GM23338 (cell line): Measurements from ENCODE around the gene SLC18B1. TPM values are rescaled to one million over a fixed set of nuclear protein-coding genes. Genes with fewer than 3 reads are reported as not detected.
"Not testable (repeated sequence)": the region's sequence is repeated elsewhere in the genome, so short reads cannot be mapped to it uniquely, and the experiment has no call there.

ENCODE experiments used
- ATAC-seq: fragments of 200-7000 bp; cut with Tn5 transposase; 3 replicates; pipeline ENCODE4 v1.9.1; 2020
- DNase-seq: peaks from one replicate; pipeline ENCODE4 v3.0.0-alpha.2; 2015; ENCODE audit warnings: low spot score
- H2AFZ ChIP-seq: fragments of 200-600 bp; sonication (generic); 2 replicates; pipeline ENCODE4 v1.8.0; 2016; ENCODE audit warnings: antibody characterized with exemption, mild to moderate bottlenecking, moderate library complexity
- H3F3A ChIP-seq: fragments of 200-600 bp; sonication (generic); replicated peaks from 2 replicates; pipeline ENCODE4 v1.8.0; 2017; ENCODE audit warnings: antibody characterized with exemption, mixed run types, low read depth
- H3K27ac ChIP-seq: fragments of 200-600 bp; sonication (generic); 2 replicates; pipeline ENCODE4 v1.6.1; 2016; ENCODE audit warnings: low read depth
- H3K27me3 ChIP-seq: fragments of 200-600 bp; sonication (generic); 2 replicates; pipeline ENCODE4 v1.8.0; 2016; ENCODE audit warnings: mild to moderate bottlenecking, mixed run types, moderate library complexity; ENCODE audit not compliant: insufficient read depth
- H3K36me3 ChIP-seq: fragments of 200-600 bp; sonication (generic); 2 replicates; pipeline ENCODE4 v1.8.0; 2016; ENCODE audit warnings: mild to moderate bottlenecking; ENCODE audit not compliant: insufficient read depth
- H3K4me1 ChIP-seq: fragments of 200-600 bp; sonication (generic); 2 replicates; pipeline ENCODE4 v1.8.0; 2016; ENCODE audit warnings: mild to moderate bottlenecking, moderate library complexity; ENCODE audit not compliant: insufficient read depth
- H3K4me2 ChIP-seq: fragments of 200-600 bp; sonication (generic); 2 replicates; pipeline ENCODE4 v1.7.1; 2017; ENCODE audit warnings: mixed run types
- H3K4me3 ChIP-seq: fragments of 200-600 bp; sonication (generic); 2 replicates; pipeline ENCODE4 v1.6.1; 2016; ENCODE audit warnings: mixed run types
- H3K79me2 ChIP-seq: fragments of 200-600 bp; sonication (generic); replicated peaks from 2 replicates; pipeline ENCODE4 v1.8.0; 2017; ENCODE audit warnings: mild to moderate bottlenecking; ENCODE audit not compliant: insufficient read depth
- H3K9me2 ChIP-seq: fragments of 200-600 bp; sonication (generic); 2 replicates; pipeline ENCODE4 v1.8.0; 2017; ENCODE audit not compliant: insufficient read depth
- H4K20me1 ChIP-seq: fragments of 200-600 bp; sonication (generic); replicated peaks from 2 replicates; pipeline ENCODE4 v1.8.0; 2017; ENCODE audit warnings: mild to moderate bottlenecking; ENCODE audit not compliant: insufficient read depth
- H3K27ac Mint-ChIP-seq: 2 replicates; pipeline ENCODE4 v1.8.0; 2020; ENCODE audit warnings: inconsistent platforms, mild to moderate bottlenecking, moderate library complexity, mixed read lengths
- H3K27me3 Mint-ChIP-seq: 3 replicates; pipeline ENCODE4 v1.8.0; 2022; ENCODE audit warnings: low read depth, mild to moderate bottlenecking, moderate library complexity, mixed read lengths, inconsistent platforms; ENCODE audit not compliant: insufficient read depth, poor library complexity
- H3K36me3 Mint-ChIP-seq: 3 replicates; pipeline ENCODE4 v1.8.0; 2021; ENCODE audit warnings: low read depth, mild to moderate bottlenecking, inconsistent platforms, moderate library complexity, mixed read lengths
- H3K4me1 Mint-ChIP-seq: 3 replicates; pipeline ENCODE4 v1.8.0; 2020; ENCODE audit warnings: mild to moderate bottlenecking, inconsistent platforms, mixed read lengths
- H3K4me3 Mint-ChIP-seq: 3 replicates; pipeline ENCODE4 v1.8.0; 2021; ENCODE audit warnings: moderate library complexity, mild to moderate bottlenecking, inconsistent platforms, mixed read lengths
- H3K9me3 Mint-ChIP-seq: 3 replicates; pipeline ENCODE4 v1.8.0; 2020; ENCODE audit warnings: moderate library complexity, mild to moderate bottlenecking, inconsistent platforms, mixed read lengths
- CREB1 ChIP-seq: fragments of 250-450 bp; sonication (Bioruptor Pico); IDR thresholded peaks from 2 replicates; pipeline ENCODE4 v1.5.0; 2020; ENCODE audit warnings: low read depth, mild to moderate bottlenecking, moderate library complexity
- JUNB ChIP-seq: IDR thresholded peaks from one replicate; pipeline ENCODE4 v1.6.1; 2016; ENCODE audit warnings: antibody characterized with exemption; ENCODE audit not compliant: unreplicated experiment
- POLR2AphosphoS5 ChIP-seq: IDR thresholded peaks from 2 replicates; pipeline ENCODE4 v1.6.1; 2016; ENCODE audit warnings: antibody characterized with exemption, low read depth
- polyA plus RNA-seq: library from polyadenylated mRNA; unstranded; fragments of >200 nt; fragmentation: Nextera tagmentation; extraction: Ambion mirVana; gene quantifications from 2 replicates; pipeline ENCODE4 v1.2.1, GENCODE V29; 2016
- total RNA-seq: library from RNA; depleted of rRNA; stranded (reverse); fragments of >200 nt; shearing (Covaris generic); gene quantifications from 2 replicates; pipeline ENCODE4 v1.2.3, GENCODE V29; 2014
- TF ChIP-seq, protein P1 (sequence below): IDR thresholded peaks from one replicate; pipeline ENCODE4 v1.6.1; 2018; ENCODE audit warnings: antibody characterized with exemption; ENCODE audit not compliant: unreplicated experiment
- TF ChIP-seq, protein P2 (sequence below), 2 experiments: fragments of 200-600 bp in 1 of 2; sonication (generic) in 1 of 2; conservative IDR thresholded peaks; 2 replicates each; pipeline versions ENCODE4 v1.5.1 to v1.6.1; 2016 to 2017; ENCODE audit warnings: antibody characterized with exemption in 2 of 2, low read depth in 2 of 2, mild to moderate bottlenecking in 2 of 2, moderate library complexity in 1 of 2
- TF ChIP-seq, protein P3 (sequence below): IDR thresholded peaks from 2 replicates; pipeline ENCODE4 v1.6.1; 2016; ENCODE audit warnings: antibody characterized with exemption

Gene SLC18B1
- total and polyA plus RNA-seq, 2 experiments from 2014 or later, result 26.4 to 37.4 TPM

DNA sequence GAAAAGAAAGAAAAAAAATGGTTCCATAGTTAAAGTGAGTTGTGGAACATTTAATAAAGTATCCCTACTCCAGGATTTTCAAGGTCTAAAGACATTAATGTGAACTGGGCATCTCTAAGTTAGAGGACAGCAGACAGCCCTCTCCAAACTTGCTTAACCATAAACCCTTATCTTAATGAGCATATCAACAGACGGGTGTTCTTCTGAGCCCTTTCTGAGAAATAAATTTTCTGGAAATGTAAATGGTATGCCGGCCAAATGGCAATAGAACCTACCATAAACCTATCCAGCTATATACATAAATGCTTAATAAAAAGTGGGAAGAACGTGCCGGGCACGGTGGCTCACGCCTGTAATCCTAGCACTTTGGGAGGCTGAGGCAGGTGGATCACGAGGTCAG is 12.5 kb downstream of the SLC18B1 start:
- H3K36me3 Mint-ChIP-seq, result peaks cover 61% of the 10 kb centered on the region
- no peak overlapping the region for H3K4me3 Mint-ChIP-seq
- no peaks in the 10 kb centered on the region for H3K9me3 Mint-ChIP-seq
- TF ChIP-seq CREB1 (CRISPR knock-in tag) (no peak), JUNB (no peak), POLR2AphosphoS5 (no peak)
- TF ChIP-seq, protein P1, sequence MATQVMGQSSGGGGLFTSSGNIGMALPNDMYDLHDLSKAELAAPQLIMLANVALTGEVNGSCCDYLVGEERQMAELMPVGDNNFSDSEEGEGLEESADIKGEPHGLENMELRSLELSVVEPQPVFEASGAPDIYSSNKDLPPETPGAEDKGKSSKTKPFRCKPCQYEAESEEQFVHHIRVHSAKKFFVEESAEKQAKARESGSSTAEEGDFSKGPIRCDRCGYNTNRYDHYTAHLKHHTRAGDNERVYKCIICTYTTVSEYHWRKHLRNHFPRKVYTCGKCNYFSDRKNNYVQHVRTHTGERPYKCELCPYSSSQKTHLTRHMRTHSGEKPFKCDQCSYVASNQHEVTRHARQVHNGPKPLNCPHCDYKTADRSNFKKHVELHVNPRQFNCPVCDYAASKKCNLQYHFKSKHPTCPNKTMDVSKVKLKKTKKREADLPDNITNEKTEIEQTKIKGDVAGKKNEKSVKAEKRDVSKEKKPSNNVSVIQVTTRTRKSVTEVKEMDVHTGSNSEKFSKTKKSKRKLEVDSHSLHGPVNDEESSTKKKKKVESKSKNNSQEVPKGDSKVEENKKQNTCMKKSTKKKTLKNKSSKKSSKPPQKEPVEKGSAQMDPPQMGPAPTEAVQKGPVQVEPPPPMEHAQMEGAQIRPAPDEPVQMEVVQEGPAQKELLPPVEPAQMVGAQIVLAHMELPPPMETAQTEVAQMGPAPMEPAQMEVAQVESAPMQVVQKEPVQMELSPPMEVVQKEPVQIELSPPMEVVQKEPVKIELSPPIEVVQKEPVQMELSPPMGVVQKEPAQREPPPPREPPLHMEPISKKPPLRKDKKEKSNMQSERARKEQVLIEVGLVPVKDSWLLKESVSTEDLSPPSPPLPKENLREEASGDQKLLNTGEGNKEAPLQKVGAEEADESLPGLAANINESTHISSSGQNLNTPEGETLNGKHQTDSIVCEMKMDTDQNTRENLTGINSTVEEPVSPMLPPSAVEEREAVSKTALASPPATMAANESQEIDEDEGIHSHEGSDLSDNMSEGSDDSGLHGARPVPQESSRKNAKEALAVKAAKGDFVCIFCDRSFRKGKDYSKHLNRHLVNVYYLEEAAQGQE, result no peak
- TF ChIP-seq, protein P2, sequence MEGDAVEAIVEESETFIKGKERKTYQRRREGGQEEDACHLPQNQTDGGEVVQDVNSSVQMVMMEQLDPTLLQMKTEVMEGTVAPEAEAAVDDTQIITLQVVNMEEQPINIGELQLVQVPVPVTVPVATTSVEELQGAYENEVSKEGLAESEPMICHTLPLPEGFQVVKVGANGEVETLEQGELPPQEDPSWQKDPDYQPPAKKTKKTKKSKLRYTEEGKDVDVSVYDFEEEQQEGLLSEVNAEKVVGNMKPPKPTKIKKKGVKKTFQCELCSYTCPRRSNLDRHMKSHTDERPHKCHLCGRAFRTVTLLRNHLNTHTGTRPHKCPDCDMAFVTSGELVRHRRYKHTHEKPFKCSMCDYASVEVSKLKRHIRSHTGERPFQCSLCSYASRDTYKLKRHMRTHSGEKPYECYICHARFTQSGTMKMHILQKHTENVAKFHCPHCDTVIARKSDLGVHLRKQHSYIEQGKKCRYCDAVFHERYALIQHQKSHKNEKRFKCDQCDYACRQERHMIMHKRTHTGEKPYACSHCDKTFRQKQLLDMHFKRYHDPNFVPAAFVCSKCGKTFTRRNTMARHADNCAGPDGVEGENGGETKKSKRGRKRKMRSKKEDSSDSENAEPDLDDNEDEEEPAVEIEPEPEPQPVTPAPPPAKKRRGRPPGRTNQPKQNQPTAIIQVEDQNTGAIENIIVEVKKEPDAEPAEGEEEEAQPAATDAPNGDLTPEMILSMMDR (conservative IDR thresholded peaks at IDR 0.05; ENCODE audit: low read depth in 2 of 2), result no peak
- H3K79me2 ChIP-seq, result no peaks in the 10 kb centered on the region
- peaks cover 35% of the 10 kb centered on the region for H3K36me3 ChIP-seq
- H3K27ac ChIP-seq, result no peak overlapping the region
- H3K4me1 Mint-ChIP-seq, result no peaks in the 10 kb centered on the region; the same call in 2 of the 3 replicates
- no peaks in the 10 kb centered on the region for H3K27me3 ChIP-seq
- H2AFZ ChIP-seq, result no peak overlapping the region
- no peaks in the 10 kb centered on the region for H3F3A ChIP-seq
- no peaks in the 10 kb centered on the region for H3K9me2 ChIP-seq
- H3K4me3 ChIP-seq, result no peak overlapping the region
- no peak for ATAC-seq
- H3K4me1 ChIP-seq, result no peaks in the 10 kb centered on the region
- DNase-seq, result no peak
- no peak overlapping the region for H3K27ac Mint-ChIP-seq
- H4K20me1 ChIP-seq, result 0 out of 2 replicates have a peak, but pooled peaks cover 3% of the 10 kb centered on the region
- H3K27me3 Mint-ChIP-seq, result no peaks in the 10 kb centered on the region
- no peak overlapping the region for H3K4me2 ChIP-seq

DNA sequence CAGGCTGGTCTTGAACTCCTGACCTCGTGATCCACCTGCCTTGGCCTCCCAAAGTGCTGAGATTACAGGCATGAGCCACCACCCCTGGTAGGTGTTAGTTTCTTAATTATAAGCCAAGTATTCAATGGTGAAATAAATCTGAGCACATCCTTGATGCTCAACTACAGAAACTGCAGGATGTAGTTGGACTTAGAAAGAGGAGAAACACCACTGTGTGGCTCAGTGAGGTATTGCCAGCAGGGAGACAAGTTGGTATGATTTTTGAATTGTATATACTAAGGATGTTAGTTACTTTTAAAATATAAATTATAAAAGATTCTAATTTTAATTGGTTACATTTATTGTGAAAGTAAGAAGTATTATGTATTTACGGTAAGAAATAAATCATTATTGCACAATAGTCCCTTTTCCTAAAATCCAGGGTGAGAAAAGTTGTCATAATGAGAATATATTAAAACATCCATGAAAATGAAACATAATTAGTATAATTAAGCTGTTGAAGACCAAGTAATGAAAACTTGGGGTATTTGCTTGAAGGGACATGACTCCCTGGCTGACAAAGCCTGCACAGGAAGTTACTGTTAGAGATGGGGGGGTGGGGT is 17.6 kb downstream of the SLC18B1 start:
- H3K4me3 Mint-ChIP-seq, result no peak overlapping the region

DNA sequence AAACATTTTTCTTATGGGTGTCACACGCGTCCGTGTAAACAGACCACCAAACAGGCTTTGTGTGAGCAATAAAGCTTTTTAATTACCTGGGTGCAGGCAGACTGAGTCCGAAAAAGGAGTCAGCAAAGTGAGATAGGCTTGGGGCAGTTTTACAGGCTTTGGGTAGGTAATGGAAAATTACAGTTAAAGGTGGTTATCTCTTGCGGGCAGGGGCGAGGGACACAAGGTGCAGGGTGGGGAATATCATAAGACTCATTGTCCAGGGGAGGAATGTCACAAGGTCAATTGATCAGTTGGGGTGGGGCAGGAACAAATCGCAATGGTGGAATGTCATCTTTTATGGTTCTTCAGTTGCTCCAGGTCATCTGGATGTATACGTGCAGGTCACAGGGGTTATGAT is 20.6 kb downstream of the SLC18B1 start:
- H3K4me2 ChIP-seq, H2AFZ ChIP-seq, H3K79me2 ChIP-seq, H3K27me3 Mint-ChIP-seq, H3F3A ChIP-seq, H3K27me3 ChIP-seq, H3K27ac Mint-ChIP-seq, ATAC-seq, H3K9me2 ChIP-seq, H3K4me1 Mint-ChIP-seq, H3K4me3 ChIP-seq, H3K27ac ChIP-seq, H3K4me1 ChIP-seq, H3K4me3 Mint-ChIP-seq, DNase-seq, H3K9me3 Mint-ChIP-seq, H4K20me1 ChIP-seq: not testable (repeated sequence)
- peaks cover 13% of the 10 kb centered on the region for H3K36me3 ChIP-seq
- H3K36me3 Mint-ChIP-seq, result peaks cover 26% of the 10 kb centered on the region; the same call in 2 of the 3 replicates

More for the DNA sequence above, 17.6 kb downstream of the SLC18B1 start:
- no peaks in the 10 kb centered on the region for H3K9me2 ChIP-seq
- no peaks in the 10 kb centered on the region for H3K4me1 Mint-ChIP-seq
- no peak overlapping the region for H2AFZ ChIP-seq
- no peak overlapping the region for H3K27ac Mint-ChIP-seq
- H3K27ac ChIP-seq, result no peak overlapping the region
- H3K36me3 ChIP-seq, result peaks cover 36% of the 10 kb centered on the region
- H3F3A ChIP-seq, result no peaks in the 10 kb centered on the region
- peaks cover 42% of the 10 kb centered on the region; the same call in 2 of the 3 replicates for H3K36me3 Mint-ChIP-seq
- DNase-seq, result peak; percentile 16
- no peak overlapping the region for H3K4me3 ChIP-seq
- H3K4me2 ChIP-seq, result no peak overlapping the region
- H4K20me1 ChIP-seq, result 0 out of 2 replicates have a peak, but pooled peaks cover 3% of the 10 kb centered on the region
- no peaks in the 10 kb centered on the region for H3K4me1 ChIP-seq
- H3K27me3 Mint-ChIP-seq, result peaks cover 2% of the 10 kb centered on the region
- no peaks in the 10 kb centered on the region for H3K27me3 ChIP-seq
- TF ChIP-seq, protein P2 (conservative IDR thresholded peaks at IDR 0.05; ENCODE audit: low read depth in 2 of 2), result peak; percentile 23 to 35; a peak in 3 of 4 replicates
- TF ChIP-seq, protein P3, sequence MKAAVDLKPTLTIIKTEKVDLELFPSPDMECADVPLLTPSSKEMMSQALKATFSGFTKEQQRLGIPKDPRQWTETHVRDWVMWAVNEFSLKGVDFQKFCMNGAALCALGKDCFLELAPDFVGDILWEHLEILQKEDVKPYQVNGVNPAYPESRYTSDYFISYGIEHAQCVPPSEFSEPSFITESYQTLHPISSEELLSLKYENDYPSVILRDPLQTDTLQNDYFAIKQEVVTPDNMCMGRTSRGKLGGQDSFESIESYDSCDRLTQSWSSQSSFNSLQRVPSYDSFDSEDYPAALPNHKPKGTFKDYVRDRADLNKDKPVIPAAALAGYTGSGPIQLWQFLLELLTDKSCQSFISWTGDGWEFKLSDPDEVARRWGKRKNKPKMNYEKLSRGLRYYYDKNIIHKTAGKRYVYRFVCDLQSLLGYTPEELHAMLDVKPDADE, result no peak
- H3K79me2 ChIP-seq, result no peaks in the 10 kb centered on the region
- ATAC-seq, result peak; percentile 36; the same call in 1 of the 3 replicates
- no peaks in the 10 kb centered on the region for H3K9me3 Mint-ChIP-seq
